CD4-positive, alpha-beta T cell treated with Interleukin-17A for 1 hour (primary cell): ENCODE data around the gene CEP112.
"Not testable (repeated sequence)": the region's sequence is repeated elsewhere in the genome, so short reads cannot be mapped to it uniquely, and the experiment has no call there.

Source experiments
- DNase-seq: peaks from one replicate; pipeline ENCODE4 v3.0.0-alpha.2; 2020

The CEP112 gene

GRCh38 chr17:65868881-65869280 lies 323.1 kb downstream of the CEP112 start:
- DNase-seq, result no peak

DNA sequence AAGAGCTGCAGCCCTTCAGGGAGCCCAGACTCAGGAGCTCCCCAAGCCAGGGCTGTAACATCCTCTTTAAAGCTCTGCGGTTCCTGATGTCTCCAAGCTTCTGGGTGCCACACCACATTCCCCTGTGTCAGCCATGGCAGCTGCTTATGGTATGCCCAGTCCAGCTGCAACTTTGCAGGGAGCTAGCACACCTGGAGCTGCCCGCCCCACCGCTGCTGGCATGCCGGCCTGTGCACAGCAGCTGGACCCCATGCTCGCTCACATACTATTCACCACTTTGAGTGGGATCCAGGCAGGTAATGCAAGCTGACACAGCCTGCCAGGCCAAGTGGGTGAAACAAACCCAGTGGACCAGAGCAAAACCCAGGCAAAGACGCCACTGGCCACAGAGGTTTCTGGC lies 324.9 kb downstream of the CEP112 start:
- DNase-seq, result no peak

GRCh38 chr17:65865715-65866425 lies 326.1 kb downstream of the CEP112 start:
- no peak for DNase-seq

DNA sequence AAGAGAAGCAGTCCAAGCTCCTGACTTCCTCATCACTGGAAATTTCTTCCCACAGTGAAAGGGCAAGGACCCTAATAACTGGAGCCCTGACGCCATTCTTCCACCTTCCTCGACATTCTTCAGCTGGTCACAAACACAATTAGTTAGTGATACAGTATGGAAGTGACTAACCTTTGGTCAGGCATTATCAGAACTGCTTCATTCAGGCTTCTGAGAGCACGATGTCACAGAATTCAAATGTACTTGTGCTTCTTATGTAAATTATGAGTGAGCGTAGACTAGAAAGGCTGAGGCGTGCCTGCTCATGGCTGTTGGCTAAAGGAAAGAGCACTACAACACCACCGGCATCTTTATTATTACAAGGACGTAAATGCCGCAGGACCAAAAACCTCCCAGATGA lies 327.5 kb downstream of the CEP112 start:
- no peak for DNase-seq

- no peak for DNase-seq
Measured at GRCh38 chr17:65857718-65858117, 334.2 kb downstream of the CEP112 start.

DNA sequence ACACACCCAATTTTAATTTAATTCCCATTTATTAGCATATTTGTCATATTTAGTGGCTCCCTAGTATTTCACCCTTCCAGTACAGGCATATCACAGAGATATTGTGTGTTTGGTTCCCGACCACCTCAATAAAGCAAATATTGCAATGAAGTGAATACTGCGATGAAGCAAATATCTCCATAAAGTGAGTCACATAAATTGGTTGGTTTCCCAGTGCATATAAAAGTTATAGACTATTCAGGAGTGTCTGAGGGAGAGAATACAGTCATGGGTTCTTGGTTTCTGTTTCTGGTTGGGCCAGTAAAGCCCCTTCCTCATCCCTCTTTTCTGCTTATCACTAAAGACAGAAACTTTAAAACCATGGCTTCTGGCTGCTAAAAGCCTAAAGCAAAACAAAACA lies 335.1 kb downstream of the CEP112 start:
- no peak for DNase-seq

DNA sequence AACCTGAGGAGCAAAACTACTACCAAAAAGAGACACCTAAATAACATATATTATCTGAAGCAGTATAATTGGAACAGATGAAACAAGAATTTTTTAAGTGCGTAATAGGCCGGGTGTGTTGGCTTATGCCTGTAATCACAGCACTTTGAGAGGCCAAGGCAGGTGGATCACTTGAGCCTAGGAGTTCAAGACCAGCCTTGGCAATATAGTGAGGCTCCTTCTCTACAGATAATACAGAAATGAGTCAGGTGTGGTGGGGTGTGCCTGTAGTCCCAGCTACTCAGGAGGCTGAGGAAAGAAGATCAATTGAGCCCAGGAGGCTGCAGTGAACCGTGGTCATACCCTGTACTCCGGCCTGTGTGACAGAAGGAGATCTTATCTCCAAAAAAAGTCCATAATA lies 336.3 kb downstream of the CEP112 start:
- no peak for DNase-seq

- no peak for DNase-seq
Measured at GRCh38 chr17:65855245-65855644, 336.7 kb downstream of the CEP112 start.

GRCh38 chr17:65853816-65854215 lies 338.1 kb downstream of the CEP112 start:
- no peak for DNase-seq

DNA sequence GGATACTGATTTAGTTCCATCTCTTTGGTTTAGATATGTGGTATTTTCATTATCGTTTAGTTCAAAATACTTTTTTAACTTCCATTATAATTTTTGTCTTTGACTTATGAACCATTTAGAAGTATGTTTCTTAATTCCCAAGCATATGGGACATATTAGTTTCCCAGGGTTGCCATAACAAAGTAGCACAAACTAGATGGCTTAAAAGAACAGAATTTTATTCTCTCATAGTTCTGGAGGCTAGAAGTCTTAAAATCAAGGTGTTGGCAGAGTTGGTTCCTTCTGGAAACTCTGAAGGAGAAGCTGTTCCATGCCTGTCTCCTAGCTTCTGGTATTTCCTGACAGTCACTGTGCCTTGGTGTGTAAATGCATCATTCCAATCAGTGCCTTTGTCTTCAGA lies 339.0 kb downstream of the CEP112 start:
- no peak for DNase-seq

GRCh38 chr17:65851965-65852736 lies 339.8 kb downstream of the CEP112 start:
- no peak for DNase-seq

DNA sequence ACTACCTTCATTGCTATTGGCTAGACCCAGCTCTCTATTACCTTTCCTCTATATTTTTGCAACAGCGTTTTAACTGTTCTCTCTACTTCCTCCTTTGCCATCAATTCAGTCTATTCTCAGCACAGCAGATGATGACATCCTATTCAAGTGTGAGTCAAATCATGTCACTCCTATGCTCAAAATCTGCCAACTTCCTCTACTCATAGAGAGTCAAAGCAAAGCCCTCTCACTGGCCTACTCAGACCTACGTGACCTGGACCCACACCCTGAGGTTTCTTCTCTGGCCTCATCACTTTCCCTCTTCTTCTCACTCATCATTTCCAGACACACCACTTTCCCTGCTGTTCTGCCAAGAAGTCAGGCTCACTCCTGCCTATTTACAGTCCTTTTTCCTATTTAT lies 341.4 kb downstream of the CEP112 start:
- DNase-seq, result no peak

- DNase-seq, result no peak
Measured at GRCh38 chr17:65848751-65849150, 343.2 kb downstream of the CEP112 start.

DNA sequence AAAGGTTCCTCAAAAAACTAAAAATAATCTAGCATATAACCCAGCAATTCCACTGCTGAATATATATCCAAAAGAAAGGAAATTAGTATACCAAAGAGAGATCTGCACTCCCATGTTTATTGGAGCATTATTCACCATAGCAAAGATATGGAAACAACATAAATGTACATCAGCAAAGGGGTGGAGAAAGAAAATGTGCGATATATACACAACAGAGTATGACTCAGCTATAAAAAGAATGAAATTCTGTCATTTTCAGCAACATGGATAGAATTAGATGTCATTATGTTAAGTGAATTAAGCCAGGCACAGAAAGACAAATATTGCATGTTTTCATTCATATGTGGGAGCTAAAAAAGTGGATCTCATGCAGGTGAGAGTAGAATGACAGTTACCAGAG lies 350.8 kb downstream of the CEP112 start:
- no peak for DNase-seq

DNA sequence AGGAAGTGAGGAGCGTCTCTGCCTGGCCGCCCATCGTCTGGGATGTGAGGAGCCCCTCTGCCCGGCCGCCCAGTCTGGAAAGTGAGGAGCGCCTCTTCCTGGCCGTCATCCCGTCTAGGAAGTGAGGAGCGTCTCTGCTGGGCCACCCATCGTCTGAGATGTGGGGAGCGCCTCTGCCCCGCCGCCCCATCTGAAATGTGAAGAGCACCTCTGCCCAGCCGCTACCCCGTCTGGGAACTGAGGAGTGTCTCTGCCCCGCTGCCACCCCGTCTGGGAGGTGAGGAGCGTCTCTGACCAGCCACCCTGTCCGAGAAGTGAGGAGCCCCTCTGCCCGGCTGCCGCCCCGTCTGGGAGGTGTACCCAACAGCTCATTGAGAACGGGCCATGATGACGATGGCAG lies 354.7 kb downstream of the CEP112 start:
- DNase-seq, result not testable (repeated sequence)

DNA sequence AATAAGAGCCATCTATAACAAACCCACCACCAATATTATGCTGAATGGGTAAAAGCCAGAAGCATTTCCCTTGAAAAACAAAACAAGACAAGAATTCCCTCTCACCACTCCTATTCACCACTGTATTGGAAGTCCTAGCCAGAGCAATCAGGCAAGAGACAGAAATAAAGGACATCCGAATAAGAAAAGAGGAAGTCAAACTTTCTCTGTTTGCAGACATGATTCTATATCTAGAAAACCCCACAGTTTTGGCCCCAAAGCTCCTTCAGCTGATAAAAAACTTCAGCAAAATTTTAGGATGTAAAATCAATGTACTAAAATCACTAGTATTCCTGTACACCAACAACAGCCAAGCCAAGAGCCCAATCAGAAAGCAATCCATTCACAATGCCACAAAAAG lies 358.7 kb downstream of the CEP112 start:
- DNase-seq, result no peak

DNA sequence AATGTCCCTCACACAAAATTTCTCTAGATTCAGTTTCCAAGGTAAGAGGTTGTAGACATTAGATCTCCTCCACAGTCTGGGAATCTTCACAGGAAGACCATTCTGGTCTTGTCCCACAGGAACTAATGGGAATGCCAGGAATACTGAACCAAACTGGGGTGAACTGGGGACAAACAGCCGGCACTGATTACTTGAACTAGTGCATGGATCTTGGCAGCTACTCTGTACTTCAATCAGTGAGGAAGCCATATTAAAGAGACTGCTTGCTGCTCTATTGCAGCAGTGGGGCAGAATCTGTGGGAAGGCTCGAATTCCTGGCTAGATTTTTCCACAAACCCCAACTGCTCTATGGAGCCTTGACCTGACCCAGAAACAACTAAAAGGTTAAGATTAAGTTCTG lies 361.6 kb downstream of the CEP112 start:
- DNase-seq, result no peak

DNA sequence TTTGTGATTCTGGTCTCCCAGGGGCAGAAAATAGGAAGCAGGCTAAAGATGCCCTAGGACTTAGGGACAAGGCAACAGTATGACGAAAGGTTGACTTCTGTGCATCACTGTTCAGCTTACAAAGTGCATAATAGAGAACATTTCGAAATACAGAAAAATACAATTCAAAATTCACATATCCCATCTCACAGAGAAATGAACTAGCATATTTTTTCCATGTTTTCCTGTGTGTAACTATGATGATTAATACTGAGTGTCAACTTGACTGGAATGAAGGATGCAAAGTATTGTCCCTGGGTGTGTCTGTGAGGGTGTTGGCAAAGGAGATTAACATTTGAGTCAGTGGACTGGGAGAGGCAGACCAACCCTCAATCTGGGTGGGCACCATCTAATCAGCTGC lies 365.4 kb downstream of the CEP112 start:
- not testable (repeated sequence) for DNase-seq

DNA sequence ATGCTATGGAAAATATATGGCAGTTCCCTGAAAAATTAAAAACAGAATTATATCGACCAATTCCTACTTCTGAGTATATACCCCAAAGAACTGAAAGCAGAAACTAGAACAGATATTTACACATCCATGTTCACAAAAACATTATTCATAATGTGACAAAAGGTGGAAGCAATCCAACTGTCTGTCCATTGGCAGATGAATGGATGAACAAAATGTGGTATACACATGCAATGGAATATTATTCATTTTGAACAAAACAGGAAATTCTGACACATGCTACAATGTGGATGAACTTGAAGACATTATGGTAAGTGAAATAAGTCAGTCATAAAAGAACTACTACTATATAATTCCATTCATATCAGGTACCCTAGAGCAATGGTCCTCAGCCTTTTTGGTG lies 367.0 kb downstream of the CEP112 start:
- DNase-seq, result no peak

DNA sequence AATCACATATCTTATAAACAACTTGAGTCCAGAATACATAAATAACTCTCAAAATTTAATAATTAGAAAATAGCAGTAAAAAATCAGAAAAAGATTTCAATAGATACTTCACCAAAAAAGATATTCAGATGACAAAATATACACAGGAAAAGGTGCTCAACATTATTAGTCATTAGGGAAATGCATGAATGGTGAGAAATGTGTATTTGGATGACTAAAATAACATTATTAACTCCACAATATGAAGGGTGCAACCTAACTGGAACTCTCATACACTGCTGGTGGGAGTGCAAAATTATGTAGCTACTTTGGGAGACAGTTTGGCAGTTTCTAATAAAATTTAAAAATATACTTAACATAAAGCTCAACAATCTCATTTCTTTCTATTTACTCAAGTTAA lies 368.2 kb downstream of the CEP112 start:
- DNase-seq, result no peak

DNA sequence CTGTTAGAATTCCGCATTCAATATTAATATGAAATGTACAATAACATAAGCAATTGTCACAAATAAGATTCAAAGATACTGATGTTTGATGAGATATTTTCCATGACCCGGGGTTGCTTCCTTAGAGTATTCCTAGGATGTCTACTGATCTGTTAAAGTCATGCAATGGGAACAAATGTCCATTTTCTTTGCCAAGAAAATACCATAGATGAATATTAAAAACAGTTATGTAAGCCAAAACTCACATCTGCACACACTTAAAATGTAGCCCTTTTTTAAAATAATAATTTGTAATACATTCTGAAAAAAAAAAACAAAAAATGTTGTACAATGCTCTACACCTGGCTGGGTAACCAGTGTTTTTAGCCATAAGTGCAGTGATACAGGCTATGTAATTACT lies 371.1 kb downstream of the CEP112 start:
- DNase-seq, result no peak

DNA sequence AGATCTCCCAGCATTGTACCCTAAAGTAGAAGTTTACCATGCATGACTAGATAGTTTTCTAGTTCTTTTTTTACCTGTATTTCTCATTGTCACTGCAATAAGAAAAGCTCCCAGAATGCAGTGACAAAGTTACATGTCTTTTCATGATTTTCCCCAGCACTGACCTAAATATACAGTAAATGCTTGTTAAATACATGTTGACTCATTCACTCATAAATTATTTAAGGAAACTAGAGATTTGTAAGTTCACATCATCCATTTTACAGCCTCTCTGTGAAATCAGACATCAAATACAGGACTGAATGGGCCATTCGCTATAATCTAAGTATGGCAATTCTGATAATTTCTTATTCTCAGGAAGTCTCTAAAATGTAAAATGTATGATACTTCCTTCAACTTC lies 371.6 kb downstream of the CEP112 start:
- no peak for DNase-seq

DNA sequence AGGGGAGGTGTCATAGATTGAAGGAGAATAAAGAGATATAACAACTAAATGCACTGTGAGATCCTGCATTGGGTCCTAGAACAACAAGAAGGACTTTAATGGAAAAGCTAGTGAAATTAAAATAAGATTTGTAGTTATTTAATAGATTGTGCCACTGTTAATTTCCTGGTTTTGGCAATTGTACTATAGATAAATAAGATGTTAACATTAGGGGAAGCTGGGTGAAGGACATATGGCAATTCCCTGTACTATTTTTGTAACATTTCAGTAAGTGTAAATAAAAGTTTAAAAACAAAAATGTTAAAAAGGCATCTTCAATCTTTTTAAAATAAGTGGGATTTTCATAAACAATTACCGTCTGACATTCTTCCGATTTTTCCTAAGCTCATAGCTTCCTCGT lies 372.1 kb downstream of the CEP112 start:
- no peak for DNase-seq

- no peak for DNase-seq
Measured at GRCh38 chr17:65817951-65818350, 374.0 kb downstream of the CEP112 start.

GRCh38 chr17:65814418-65814817 lies 377.5 kb downstream of the CEP112 start:
- no peak for DNase-seq
